Loucy (cell line): ENCODE results near the gene P4HA1.
"Not testable (repeated sequence)": the region's sequence is repeated elsewhere in the genome, so short reads cannot be mapped to it uniquely, and the experiment has no call there.

Experiments used
- EZH2phosphoT487 ChIP-seq: fragments of 200-600 bp; IDR thresholded peaks from 2 replicates; pipeline ENCODE4 v1.6.1; 2018; ENCODE audit warnings: antibody characterized with exemption, mild to moderate bottlenecking, moderate library complexity, borderline replicate concordance
- TF ChIP-seq, protein P1 (sequence below): fragments of 200-600 bp; sonication (generic); conservative IDR thresholded peaks from 2 replicates; pipeline ENCODE4 v1.5.1; 2014; ENCODE audit warnings: mild to moderate bottlenecking, antibody characterized with exemption, low read length

DNA sequence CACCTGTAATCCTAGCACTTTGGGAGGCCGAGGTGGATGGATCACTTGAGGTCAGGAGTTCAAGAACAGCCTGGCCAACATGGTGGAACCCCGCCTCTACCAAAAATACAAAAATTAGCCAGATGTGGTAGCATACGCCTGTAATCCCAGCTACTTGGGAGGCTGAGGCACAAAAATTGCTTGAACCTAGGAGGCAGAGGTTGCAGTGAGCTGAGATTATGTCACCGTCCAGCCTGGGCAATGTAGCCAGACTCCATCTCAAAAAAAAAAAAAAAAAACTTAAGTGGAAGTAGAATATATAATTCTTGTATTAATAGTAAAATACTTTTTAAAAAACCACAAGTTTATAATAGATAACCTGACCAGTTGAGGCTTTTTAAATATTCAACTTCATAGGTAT lies 112.0 kb downstream of the P4HA1 start:
- TF ChIP-seq, protein P1, sequence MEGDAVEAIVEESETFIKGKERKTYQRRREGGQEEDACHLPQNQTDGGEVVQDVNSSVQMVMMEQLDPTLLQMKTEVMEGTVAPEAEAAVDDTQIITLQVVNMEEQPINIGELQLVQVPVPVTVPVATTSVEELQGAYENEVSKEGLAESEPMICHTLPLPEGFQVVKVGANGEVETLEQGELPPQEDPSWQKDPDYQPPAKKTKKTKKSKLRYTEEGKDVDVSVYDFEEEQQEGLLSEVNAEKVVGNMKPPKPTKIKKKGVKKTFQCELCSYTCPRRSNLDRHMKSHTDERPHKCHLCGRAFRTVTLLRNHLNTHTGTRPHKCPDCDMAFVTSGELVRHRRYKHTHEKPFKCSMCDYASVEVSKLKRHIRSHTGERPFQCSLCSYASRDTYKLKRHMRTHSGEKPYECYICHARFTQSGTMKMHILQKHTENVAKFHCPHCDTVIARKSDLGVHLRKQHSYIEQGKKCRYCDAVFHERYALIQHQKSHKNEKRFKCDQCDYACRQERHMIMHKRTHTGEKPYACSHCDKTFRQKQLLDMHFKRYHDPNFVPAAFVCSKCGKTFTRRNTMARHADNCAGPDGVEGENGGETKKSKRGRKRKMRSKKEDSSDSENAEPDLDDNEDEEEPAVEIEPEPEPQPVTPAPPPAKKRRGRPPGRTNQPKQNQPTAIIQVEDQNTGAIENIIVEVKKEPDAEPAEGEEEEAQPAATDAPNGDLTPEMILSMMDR = not testable (repeated sequence)
- not testable (repeated sequence) for TF ChIP-seq EZH2phosphoT487
